Bone marrow (tissue), 2 donors: Measurements from ENCODE around the gene SLC13A3.

Source experiments
- DNase-seq, 2 donors: peaks; one replicate each; lab custom pipeline; 2025; lab: John Stamatoyannopoulos, UW

Gene SLC13A3

DNA sequence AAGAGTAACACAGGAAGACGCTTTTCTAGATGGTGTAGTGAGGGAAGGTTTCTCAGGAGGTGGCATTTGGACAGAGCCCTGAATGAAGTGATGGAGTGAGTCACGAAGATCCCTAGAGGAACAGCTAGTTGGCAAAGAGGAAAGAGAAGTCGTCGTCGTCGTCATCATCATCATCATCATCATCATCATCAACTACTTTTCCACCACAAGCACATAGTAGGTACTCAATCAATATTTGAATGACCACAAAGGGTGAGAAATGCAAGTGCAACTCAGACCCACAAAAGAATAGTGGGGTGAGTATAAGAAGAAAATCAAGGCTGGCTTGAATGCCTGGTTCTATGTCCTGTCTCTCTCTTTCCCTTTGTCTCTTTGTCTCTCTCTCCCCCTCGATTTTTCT, 72.5 kb downstream of the SLC13A3 start:
- DNase-seq: no peak

DNA sequence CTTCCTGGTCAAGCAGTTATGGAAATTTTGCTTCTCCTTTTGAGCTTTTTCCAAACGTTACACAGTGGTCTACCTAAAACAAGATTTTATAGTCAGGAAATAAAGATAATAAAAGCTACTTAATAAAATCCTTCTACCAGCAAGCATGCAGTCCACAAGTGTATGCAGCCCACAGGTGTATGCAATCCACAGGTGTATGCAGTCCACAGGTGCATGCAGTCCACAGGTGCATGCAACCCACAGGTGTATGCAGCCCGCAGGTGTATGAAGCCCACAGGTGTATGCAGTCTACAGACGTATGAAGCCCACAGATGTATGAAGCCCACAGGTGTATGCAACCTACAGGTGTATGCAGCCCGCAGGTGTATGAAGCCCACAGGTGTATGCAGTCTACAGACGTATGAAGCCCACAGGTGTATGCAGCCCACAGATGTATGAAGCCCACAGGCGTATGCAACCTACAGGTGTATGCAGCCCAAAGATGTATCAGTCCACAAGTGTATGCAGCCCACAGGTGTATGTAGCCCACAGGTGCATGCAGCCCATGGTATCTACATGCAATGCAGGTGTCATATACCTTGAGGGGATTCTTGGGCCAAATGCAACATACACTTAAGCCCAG, 74.4 kb downstream of the SLC13A3 start:
- no peak for DNase-seq

DNA sequence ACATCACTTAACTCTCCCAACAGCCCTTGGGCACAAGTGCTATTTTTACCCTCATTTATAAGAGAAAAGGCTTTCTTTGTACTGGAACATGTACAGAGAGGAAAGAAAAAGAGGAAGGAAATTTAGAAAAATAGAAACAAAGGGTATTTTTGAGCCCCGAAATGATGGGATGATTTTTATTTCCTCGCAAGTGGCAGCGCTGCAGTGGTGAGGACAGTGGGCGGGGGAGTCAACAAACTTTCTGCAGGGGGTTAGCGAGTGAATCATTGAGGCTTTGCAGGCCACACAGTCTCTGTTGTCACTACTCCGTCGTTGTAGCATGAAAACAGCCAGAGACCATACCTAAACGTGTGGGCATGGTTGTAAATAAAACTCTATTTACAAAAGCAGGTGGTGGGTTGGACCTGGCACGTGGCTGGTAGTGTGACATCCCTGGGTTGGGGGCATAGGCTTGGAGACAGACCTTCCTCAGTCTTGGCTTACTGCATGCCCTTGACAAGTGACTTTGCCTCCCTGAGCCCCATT, 75.3 kb downstream of the SLC13A3 start:
- peak in 1 of 2 donors; percentile 59 for DNase-seq

DNA sequence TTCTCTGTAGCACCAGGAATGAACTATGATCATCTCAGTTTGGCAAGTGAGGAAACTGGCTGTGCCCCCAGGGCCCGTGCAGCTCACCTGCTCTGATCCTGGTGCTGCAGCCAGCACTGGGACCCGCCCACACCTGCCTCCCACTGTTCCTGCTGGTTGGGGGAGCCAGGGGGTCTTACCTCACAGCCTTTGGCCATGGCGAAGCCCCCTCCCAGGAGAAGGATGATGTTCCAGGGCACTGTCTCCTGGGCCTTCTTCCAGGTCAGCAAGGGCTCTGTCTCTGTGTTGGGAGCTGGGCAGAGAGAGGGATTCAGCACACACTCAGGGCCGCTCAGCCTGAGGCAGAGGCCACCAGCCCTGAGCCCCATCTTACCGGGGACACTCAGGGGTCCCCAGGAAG, 75.9 kb downstream of the SLC13A3 start:
- no peak for DNase-seq

DNA sequence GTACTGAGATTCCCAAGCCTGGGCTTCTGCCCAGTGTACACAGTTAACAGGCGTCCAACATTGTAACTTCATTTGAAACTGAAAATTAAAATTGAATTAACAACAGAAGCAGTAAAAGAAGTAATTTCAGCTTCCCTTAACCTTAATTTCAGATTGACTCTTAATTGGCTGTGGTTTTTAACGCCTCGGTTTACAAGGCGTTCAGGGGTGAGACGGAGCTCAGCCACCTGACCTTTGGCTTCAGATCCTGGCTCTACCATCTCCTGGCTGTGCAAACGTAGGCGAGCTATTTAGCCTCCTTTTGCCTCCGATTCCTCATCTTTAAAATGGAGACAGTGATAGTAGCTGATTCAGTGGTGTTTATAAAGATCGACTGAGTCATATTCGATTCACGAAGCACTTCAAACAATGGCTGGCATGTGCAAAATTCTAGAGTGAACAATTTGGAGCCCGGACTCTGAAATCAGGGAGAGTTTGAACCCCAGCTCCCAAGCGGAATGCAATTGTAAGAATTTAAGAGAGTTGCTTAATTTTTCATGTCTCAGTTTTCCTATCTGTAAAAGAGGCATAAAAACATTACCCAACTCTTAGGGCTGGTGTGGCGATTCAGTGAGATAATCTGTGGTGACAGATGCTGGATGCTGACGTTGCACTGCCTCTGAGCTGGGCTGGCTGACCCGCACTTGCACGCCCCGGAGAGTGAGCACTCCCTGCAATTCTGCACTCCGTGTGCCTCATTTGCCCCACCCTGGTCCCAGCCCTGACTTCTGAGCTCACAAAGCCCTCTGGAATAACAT, 77.3 kb downstream of the SLC13A3 start:
- no peak for DNase-seq

DNA sequence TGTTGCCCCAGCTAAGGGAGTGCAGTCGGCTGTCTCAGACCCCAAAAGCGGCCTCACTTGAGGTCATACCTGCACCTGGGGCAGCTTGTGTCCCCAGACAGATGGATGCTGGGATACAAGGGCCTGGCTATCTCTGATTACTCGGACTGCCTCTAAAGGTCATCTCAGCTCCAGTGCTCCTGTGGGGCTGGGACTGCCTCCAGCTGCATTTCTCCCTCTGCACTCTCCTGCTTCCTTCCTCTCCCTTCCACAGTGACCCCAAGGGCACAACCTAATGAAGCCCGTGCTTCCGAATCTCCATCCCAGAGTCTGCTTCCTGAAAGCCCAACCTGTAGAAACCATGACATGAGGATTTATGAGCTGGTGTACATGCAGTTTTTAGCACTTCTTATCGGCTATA, 78.0 kb downstream of the SLC13A3 start:
- DNase-seq: no peak

DNA sequence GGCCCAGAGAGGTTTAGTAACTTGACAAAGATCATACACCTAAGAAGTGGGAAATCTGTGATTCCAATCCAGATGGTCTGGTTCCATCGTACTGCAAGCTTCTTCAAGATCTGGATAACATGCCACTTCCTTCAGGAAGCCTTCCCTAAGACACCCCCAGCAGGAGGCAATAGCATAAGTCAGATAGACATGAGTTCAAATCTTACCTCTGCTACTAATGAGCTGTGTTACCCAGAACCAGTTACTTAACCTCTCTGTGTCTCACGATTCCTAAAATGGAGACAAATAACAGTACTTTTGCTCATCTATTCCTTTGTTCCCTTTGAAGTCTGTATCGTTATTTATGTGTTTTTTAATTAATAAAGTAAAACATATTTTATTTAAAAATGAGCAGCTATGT, 78.5 kb downstream of the SLC13A3 start:
- no peak for DNase-seq

DNA sequence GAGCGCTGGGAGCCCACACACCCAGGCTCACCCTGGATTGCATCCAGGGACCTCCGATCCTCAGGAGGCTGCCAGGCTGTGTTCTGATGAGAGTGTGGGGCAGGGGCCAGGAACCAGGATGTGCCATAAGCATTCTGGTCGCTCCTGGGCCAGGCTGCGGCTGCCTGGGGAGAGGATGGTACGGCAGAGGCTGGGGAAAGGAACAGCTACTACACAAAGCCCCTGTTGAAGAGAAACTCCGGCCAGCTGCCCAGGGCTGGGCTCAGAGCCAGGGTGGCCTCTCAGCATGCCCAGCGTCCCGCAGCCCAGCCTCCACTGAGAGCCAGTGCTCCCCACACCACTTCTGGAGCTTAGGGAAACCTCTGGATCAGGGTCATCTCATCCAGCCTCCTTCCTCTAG, 79.1 kb downstream of the SLC13A3 start:
- no peak for DNase-seq

DNA sequence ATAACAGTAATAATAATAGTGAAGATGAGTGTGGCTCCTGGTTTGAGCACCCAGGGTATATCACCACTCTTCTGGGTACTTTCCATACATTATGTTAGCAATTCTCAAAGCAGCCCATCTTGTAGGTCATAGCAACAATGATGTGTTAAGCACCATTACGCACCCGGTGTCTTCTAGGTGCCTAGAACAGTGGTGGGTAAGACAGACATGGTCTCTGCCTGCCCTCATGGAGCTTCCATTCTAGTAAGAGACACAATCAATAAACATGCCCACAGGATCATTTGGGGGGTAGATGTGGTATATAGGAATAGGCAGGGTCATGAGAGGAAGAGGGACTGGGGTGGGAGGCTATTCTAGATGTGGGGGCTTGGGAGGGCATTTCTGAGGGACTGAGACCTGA, 79.8 kb downstream of the SLC13A3 start:
- no peak for DNase-seq

DNA sequence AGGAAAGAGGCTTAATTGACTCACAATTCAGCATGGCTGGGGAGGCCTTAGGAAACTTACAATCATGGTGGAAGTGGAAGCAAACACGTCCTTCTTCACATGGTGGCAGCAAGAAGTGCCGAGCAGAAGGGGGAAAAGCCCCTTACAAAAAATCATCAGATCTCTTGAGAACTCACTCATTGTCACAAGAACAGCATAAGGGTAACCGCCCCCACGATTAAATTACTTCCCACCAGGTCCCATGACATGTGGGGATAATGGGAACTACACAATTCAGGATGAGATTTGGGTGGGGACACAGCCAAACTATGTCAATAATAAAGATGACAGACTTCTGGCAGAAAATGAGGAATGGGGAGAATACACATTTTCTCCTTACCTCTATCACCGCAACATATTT, 80.3 kb downstream of the SLC13A3 start:
- DNase-seq: no peak

DNA sequence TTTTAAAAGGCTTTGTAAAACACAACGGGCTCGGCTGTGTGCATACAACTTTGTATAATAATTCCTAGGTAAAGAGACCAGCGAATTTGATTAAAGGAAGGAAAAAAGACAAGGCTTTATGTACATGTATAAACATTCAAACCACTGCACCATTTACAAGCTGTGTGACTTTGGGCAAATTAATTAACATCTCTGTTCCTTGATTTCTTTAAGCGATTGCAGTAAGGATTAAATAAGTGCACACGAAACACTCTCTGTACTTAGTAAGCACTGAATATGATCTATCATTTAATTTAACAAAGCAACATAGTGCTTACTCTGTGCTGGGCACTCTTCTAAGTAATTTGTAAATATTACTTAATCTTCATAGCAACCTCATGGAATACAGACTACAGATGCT, 81.3 kb downstream of the SLC13A3 start:
- DNase-seq: no peak

DNA sequence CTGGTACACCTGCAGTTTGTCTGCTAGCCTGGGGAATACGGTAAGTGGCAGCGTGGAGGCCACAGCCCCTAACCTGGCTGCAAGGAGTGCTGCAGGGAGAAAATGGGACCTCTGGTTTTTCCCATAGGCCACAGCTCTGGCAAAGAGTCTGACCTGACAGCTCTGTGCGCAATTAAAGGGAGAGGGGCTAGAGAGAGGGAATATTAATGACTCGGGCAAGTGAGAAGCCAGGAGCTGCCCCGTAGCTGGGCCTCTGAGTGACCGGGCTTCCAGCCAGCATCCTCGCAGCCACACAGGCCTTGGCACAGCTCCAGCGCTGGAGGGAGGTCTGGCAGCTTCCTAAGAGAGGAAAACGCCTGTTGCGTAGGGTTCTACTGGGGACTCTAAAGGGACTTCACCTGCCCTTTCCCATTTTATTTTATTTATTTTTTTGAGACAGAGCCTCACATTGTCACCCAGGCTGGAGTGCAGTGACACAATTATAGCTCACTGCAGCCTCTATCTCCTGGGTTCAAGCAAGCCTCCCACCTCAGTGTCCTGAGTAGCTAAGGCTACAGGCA, 82.6 kb downstream of the SLC13A3 start:
- DNase-seq: no peak

DNA sequence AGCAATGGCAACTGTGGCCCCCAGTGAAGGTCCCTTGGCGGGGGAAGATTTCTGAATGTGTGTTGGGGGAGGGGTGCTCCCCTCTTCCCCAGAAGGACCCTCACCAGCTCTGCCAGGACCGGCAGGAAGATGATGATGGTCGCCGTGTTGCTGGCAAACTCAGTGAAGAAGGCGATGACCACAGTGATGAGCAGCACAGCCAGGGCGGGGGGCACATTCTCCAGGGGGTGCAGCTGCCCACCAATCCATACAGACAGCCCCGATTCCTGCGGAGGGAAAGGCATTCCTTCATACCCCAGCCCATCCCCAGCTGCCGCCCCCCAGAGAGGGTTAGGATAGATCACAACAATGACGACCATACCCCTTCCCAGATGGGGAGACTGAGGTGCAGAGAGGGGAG, 85.1 kb downstream of the SLC13A3 start:
- DNase-seq: no peak

DNA sequence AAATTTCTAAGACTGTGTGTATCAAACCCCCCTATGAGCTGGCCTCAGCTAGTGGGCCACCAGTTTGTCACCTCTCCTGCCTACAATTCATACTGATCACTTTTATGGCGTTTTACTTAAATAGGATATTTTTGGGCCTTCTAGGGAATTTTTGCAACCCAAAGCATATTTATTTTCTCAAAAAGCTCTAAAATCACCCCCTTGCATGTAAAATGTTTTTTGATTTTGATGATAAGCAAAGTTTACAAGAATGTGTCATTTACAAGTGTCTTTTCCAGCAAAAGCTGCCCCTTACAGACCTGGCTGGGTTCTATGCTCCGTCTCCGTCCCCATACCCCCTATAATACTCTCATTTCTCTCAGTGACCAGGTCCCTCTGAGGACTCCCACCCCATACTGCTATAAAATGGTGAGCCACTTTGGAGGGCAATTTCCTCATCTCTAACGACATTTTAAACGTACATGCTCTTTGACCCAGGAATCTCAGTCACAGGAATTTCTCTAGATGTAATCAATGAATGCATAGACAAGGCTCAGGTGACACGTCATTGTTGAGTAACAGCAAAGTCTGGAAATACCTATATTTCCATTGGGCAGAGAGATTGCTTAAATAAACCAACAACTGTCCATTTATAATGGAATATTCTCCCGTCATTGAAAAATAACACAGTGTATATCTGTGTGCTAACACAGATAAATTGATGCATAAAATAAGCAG, 86.9 kb downstream of the SLC13A3 start:
- DNase-seq: no peak

DNA sequence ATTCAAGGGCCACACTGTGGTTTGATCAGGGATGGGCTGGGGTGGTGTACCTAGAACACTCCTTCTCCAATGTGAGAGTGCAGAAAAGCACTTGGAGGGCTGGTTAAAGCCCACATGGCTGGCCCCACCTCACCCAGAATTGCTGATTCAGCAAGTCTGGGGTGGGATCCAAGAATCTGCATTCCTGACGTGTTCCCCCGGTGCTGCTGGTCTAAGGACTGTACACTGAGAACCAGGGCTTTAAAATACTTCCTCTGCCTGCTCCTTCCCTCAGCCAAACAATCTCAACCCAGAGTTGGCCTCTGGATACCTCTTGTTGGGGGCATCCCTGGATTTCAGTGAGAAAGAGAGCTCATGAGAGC, 87.4 kb downstream of the SLC13A3 start:
- no peak for DNase-seq

DNA sequence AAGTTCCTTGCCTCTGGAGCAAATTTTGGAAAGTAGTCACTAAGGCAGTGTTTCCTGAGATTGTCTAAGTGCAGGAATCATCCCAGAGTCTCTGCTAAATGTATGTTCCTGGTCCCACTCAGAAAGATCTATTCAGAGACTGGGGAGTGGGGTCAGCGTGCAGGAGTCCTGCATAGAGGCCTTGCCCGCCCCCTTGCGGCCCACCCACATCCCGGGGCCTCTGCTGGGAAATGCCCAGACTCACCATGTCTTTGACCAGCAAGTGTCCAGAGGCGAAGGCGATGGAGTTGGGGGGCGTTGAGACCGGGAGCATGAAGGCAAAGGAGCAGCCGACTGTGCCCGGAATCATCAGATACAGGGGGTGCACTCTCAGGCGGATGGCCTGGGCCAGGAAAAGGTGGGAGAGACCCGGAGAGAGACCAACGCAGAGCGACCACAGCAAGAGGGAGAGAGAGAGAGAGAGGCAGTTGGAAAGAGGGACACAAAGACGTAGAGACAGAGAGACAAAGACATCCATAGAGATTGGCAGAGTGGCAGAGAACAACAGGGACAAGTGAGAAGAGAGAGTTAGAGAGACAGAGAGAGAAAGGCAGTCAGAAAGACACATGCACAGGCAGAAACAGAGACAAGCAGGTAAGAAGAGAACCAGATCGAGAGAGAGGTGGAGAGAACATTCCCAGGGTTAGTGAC, 87.9 kb downstream of the SLC13A3 start:
- no peak for DNase-seq

DNA sequence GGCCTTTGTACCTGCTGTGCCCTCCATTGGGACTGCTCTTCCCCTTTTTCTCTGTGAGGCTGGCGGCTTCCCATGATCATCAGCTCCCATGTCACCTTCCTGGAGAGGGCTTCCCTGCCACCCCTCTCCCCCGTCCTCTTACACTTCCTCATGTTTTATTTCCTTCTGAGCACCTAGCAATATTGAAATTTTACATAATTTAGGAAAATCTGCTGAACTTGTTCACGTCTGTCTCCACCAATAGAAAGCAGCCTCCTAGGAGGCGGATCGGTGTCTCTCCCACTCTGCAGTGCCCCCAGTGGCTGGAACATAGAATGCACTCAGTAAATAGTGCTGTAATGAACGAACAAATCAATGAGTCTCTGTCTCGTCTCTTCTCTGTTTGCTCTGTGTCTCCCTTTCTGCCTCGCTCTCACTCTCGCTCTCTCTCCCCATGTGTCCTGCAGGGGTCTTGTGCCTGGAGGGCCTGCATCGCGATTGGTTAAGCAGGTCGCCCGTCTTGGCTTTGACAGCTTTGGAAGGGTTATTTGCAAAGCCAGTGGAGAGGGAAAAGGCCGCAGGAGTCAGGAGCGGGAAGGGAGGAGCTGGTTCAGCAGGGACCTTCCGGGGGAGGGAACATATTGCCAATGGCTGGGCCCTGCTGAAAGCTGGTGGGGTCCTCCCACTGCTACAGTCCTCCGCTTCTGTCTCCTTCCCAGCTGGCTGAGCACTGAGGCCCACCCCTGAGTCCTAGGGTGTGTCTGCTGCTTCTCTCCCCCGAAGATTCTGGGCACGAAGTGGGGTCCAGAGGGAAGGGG, 88.7 kb downstream of the SLC13A3 start:
- DNase-seq: peak in 1 of 2 donors; percentile 36

DNA sequence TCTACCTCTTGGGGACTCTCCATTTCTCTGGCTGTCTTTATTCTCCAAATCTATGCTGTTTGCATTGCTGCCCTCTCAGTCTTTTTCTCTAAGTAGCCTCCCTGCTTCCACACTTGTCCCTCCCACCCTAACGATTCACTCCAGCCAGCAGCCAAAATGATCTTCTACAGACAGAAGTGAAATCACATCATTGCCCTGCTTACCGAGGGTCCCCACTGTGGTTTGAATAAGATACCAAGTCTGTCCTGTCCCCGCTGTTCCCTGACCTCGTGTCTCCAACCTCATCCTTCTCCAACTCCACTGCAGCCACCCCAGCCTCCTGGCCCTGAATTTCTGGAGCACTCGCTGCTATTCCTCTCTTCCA, 89.3 kb downstream of the SLC13A3 start:
- no peak for DNase-seq

DNA sequence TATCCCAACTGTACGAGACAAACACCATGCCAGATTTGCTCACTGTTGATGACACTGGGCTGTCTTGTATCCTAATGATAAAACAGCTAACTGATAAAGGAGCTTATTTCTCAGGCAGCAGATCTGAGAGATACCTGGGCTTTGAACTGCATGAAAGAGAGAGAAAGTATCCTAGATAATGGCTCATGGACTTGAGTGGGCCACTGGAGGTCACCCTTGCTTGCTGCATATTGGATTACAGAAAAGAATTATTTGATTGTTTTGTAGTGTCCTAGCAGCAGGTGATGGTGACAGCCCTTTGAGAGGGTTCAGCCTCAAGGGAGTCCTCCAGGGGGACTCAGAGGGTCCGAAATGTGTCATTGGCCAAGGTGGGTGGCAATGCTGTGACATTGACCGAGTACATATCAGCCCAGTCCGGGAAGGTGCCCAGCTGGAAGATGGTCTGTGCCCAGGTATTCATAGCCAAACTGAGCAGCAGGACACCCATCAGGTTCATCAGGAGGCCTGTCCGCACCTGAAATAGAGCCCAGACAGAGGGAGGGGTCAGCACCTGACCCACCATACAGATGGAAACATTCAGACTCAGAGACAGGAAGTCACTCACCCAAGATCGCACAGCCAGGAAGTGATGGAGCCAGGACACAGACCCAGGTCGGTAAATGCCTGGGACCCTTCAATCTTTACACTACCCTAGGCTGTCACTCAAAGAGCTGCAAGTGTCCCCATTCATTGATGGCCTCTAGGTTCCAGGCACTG, 91.4 kb downstream of the SLC13A3 start:
- DNase-seq: no peak

DNA sequence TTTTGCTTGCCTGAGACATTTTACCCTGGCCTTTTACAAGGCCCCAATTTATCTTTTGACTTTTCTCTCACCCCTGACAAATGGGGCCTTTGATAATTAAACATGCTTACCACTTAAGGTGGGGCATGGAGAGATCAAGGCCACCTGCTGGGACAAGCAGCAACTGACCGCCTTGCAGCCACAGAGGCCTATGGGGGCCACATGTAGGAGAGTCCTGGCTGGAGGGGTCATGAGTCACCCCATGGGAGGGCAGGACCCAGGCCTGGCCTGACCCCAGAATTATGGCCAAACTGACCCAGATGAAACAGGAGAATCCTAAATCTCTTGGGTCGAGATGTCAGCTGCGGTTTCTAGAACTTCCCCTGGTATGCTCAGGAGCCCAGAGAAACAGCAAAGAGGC, 92.3 kb downstream of the SLC13A3 start:
- DNase-seq: no peak

DNA sequence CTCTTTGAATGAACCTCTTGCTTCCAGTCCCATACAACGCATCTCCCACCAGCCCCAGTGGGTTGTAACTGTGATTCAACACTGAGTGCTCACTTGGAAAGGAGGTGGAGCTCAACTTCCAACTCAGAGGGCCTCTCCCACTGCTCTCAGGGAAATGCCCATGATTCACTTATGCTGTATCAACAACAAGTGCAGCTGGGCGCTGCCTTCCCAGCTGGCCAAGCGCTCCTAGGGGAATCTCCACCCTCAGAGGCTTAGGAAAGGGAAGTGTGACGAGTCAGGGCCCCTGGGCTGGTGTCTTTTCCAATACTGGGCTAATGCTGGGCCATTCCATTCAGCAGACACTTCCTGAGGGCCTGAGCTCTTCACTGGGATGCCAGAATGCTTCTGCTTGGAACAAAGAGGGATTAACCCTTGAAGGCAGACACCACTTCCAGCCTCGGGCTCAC, 92.7 kb downstream of the SLC13A3 start:
- DNase-seq: no peak
